Activated CD8-positive, alpha-beta T cell treated with anti-CD3 and anti-CD28 coated beads for 36 hours (primary cell): ENCODE measurements around the gene PDE4B. TPM values are rescaled to one million over a fixed set of nuclear protein-coding genes. Genes with fewer than 3 reads are reported as not detected.

Source experiments
- ATAC-seq: fragments of 200-7000 bp; cut with Tn5 transposase; one replicate; pipeline ENCODE4 v1.10.0; 2021; ENCODE audit warnings: mild to moderate bottlenecking, moderate library complexity
- CTCF ChIA-PET: fragments of 350-600 bp; sonication (Branson Sonifier 250); formaldehyde crosslinking; loops from one replicate; lab custom pipeline; 2021; ENCODE audit warnings: antibody characterized with exemption; lab: Charles Lee
- POLR2A ChIA-PET: fragments of 350-600 bp; sonication (Branson Sonifier 250); formaldehyde crosslinking; loops from one replicate; lab custom pipeline; 2021; ENCODE audit warnings: antibody characterized with exemption; lab: Charles Lee
- DNase-seq: peaks from one replicate; pipeline ENCODE4 v3.0.0-alpha.2; 2020
- H3K27ac Mint-ChIP-seq: one replicate; pipeline ENCODE4 v1.8.0; 2021; ENCODE audit warnings: mild to moderate bottlenecking, mixed read lengths
- H3K27me3 Mint-ChIP-seq: one replicate; pipeline ENCODE4 v1.8.0; 2021; ENCODE audit warnings: mixed read lengths
- H3K36me3 Mint-ChIP-seq: one replicate; pipeline ENCODE4 v1.8.0; 2021; ENCODE audit warnings: low read depth, mixed read lengths
- H3K4me1 Mint-ChIP-seq: one replicate; pipeline ENCODE4 v1.8.0; 2021; ENCODE audit warnings: low read depth, mixed read lengths
- H3K4me3 Mint-ChIP-seq: one replicate; pipeline ENCODE4 v1.8.0; 2021; ENCODE audit warnings: mild to moderate bottlenecking, moderate library complexity, mixed read lengths
- H3K9me3 Mint-ChIP-seq: one replicate; pipeline ENCODE4 v1.8.0; 2021; ENCODE audit warnings: mixed read lengths
- intact Hi-C: fragments of 100-400 bp; cut with micrococcal nuclease; formaldehyde crosslinking; loops from one replicate; pipeline ENCODE4 v1.10.0; 2022
- total RNA-seq, 2 experiments: library from RNA; stranded (reverse); gene quantifications; one replicate each; pipeline ENCODE4 v1.2.3, GENCODE V29; 2021
- TF ChIP-seq, protein P1 (sequence below): fragments of 200-600 bp; IDR thresholded peaks from one replicate; pipeline ENCODE4 v1.8.0; 2022; ENCODE audit warnings: antibody characterized with exemption, mild to moderate bottlenecking

Gene PDE4B
- total RNA-seq, 2 experiments from 2014 or later: 32.4 to 33.1 TPM

DNA sequence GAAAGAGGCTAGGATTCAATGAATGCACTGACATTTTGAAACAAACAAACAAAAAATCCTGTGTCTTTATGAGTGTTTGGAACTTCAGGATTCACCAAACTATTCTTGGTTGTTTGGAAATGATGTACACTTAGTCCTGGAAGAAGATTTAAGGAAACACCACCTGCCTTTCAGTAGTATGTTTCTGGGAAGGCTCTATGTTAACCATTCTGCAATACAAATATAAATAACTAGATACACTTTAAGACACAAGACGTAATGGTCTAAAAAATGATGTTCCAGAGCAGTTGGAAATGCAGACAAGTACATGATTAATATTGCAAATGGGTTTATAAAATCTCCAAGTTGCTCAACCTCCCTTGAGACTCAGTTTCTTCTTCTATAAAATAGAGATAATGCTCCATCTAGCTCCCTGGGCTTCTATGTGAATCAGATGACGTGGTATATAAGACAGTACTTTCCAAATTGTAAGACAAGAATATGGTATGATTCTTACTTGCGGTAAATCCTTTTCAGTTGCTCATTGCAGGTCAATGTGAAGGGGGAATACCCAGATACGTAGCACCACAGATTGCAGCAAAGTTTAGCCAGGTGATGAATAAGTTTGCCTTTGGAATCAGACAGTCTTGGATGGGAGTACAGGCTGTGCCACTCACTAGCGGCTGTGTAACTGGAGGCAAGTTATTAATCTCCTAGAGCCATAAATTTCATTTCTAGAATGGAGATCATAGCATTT is 516.5 kb downstream of the PDE4B start:
- CTCF ChIA-PET: interaction anchor here (1.3 kb wide), 1 partner anchor 127 kb away, joined by 4 read pairs; no protein-coding TSS in a partner anchor
- POLR2A ChIA-PET: no interaction called here
- no peaks in the 10 kb centered on the region for H3K4me1 Mint-ChIP-seq
- intact Hi-C loops: no loop called here
- no peaks in the 10 kb centered on the region for H3K9me3 Mint-ChIP-seq
- H3K27ac Mint-ChIP-seq: no peak overlapping the region
- H3K4me3 Mint-ChIP-seq: no peak overlapping the region
- H3K36me3 Mint-ChIP-seq: no peaks in the 10 kb centered on the region
- H3K27me3 Mint-ChIP-seq: no peaks in the 10 kb centered on the region
- DNase-seq (no peak), ATAC-seq (no peak)
- TF ChIP-seq, protein P1, sequence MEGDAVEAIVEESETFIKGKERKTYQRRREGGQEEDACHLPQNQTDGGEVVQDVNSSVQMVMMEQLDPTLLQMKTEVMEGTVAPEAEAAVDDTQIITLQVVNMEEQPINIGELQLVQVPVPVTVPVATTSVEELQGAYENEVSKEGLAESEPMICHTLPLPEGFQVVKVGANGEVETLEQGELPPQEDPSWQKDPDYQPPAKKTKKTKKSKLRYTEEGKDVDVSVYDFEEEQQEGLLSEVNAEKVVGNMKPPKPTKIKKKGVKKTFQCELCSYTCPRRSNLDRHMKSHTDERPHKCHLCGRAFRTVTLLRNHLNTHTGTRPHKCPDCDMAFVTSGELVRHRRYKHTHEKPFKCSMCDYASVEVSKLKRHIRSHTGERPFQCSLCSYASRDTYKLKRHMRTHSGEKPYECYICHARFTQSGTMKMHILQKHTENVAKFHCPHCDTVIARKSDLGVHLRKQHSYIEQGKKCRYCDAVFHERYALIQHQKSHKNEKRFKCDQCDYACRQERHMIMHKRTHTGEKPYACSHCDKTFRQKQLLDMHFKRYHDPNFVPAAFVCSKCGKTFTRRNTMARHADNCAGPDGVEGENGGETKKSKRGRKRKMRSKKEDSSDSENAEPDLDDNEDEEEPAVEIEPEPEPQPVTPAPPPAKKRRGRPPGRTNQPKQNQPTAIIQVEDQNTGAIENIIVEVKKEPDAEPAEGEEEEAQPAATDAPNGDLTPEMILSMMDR: no peak

DNA sequence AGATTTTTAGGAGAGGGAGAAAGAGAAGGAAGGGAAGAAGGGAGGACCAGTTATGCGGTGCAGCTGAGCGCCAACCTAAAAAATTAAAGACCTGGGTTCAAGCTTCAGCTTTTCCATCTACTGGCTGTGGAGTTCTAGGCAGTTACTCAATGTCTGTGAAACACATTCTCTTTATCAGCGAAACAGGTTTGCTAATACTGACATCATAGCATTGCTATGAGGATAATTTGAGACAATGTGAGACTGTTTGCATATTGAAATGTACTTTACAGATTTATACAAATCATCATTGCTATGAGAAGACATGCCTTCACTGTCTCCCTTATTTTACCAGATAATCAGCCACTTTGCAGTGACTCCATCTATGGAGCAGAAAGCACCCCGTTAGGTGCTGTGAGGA is 518.4 kb downstream of the PDE4B start:
- Mint-ChIP-seq H3K4me1 (peaks cover 3% of the 10 kb centered on the region), H3K36me3 (no peaks in the 10 kb centered on the region), H3K27me3 (no peaks in the 10 kb centered on the region), H3K4me3 (no peak overlapping the region), H3K27ac (no peak overlapping the region), H3K9me3 (no peaks in the 10 kb centered on the region)
- POLR2A ChIA-PET: interaction anchor here (1.3 kb wide), 1 partner anchor 19 kb away, joined by 3 read pairs; no protein-coding TSS in a partner anchor
- ATAC-seq (no peak), DNase-seq (no peak)
- CTCF ChIA-PET: interaction anchor here (1.2 kb wide), 1 partner anchor 68 kb away, joined by 3 read pairs; no protein-coding TSS in a partner anchor
- intact Hi-C loops: no loop called here
- TF ChIP-seq, protein P1: no peak

DNA sequence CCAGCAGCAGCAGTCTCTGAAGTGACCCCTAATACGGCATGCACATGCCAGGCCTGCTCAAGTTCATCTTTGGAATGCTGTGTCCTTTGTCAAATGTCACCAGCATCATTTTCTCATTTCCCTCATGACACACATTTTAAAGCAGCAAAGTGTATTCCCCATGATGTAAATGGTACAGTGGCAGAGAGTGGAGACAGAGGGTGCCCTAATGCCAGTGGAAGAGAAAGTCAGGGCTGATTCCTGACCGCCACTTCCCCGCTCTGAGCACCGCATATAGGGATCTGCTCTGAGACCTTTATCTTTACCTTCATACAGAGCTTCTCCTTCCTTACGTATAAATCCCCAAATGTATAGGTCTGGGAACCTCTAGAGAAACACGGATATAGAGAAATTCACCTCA is 518.9 kb downstream of the PDE4B start:
- POLR2A ChIA-PET: interaction anchor here (1.0 to 1.3 kb wide), 2 partner anchors 15 to 19 kb away, joined by 3 read pairs; no protein-coding TSS in a partner anchor
- Mint-ChIP-seq H3K4me1 (peaks cover 3% of the 10 kb centered on the region), H3K36me3 (no peaks in the 10 kb centered on the region), H3K4me3 (no peak overlapping the region), H3K27ac (no peak overlapping the region), H3K9me3 (no peaks in the 10 kb centered on the region), H3K27me3 (no peaks in the 10 kb centered on the region)
- intact Hi-C loops: no loop called here
- ATAC-seq (no peak), DNase-seq (no peak)
- CTCF ChIA-PET: interaction anchor here (1.2 kb wide), 1 partner anchor 69 kb away, joined by 3 read pairs; no protein-coding TSS in a partner anchor
- TF ChIP-seq, protein P1: no peak

DNA sequence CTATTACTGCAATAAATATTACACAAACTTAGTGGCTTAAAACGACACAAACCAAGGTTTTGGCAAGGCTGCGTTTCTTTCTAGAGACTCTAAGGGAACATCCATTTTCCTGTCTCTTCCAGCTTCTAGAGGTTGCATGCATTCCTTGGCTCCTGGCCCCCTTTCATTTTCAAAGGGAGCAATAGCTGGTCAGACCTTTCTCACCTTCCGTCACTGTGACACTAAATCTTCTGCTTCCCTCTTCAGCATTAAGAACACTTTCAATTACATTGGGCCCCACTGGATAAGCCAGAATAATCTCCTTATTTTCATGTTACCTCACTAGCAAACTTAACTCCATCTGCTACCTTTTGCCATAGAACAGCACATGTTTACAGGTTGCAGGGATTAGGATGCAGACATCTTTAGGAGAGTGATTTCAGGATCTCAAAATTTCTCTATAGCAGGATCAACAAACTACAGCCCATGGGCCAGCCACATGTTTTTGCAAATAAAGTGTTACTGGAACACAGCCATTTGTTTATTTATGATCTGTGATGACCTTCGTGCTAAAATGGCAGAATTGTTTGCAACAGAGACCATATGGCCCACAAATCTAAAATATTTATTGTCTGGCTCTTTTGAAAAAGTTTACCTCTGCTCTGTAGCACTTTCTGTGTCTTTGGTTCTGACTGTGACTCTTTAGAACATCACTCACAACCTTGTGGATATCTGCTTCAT is 519.7 kb downstream of the PDE4B start:
- ChIA-PET CTCF (interaction anchor here (1.2 to 2.4 kb wide), 2 partner anchors 69 to 134 kb away, joined by 3 to 5 read pairs; no protein-coding TSS in a partner anchor), POLR2A (interaction anchor here (1.0 to 1.3 kb wide), 2 partner anchors 14 to 18 kb away, joined by 3 read pairs; no protein-coding TSS in a partner anchor)
- no peak overlapping the region for H3K4me3 Mint-ChIP-seq
- H3K27me3 Mint-ChIP-seq: no peaks in the 10 kb centered on the region
- no peak for DNase-seq
- no peaks in the 10 kb centered on the region for H3K36me3 Mint-ChIP-seq
- no peak for ATAC-seq
- TF ChIP-seq, protein P1: no peak
- no peaks in the 10 kb centered on the region for H3K9me3 Mint-ChIP-seq
- no peak overlapping the region for H3K27ac Mint-ChIP-seq
- intact Hi-C loops: no loop called here
- H3K4me1 Mint-ChIP-seq: peaks cover 10% of the 10 kb centered on the region
